Measurements from ENCODE around the gene KIAA1755. TPM values are rescaled to one million over a fixed set of nuclear protein-coding genes. Genes with fewer than 3 reads are reported as not detected.
"Not testable (repeated sequence)": the region's sequence is repeated elsewhere in the genome, so short reads cannot be mapped to it uniquely, and the experiment has no call there.

Gene KIAA1755
- total RNA-seq, 1 experiment from 2014 or later: 0.22 TPM

DNA sequence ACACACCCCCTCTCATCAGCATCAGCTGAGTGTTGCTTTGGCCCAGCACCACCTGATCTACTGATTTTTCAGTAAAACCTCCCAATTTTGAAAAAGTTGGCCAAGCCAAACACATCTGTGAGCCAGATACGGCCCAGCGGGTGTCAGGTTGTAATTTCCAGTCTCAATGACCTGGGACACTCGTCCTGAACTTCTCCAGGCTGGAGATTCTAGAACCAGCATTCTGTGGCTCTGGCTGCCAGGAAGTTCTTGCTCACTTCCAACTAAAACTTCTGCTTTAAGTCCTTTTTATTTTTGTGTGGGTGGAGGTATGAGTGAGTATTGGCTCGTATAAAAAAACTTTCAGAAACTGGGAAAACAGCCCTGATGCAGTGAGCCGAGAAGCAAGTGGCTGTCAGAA, 5.1 kb downstream of the KIAA1755 start:
- H4K20me1 ChIP-seq (ENCODE audit: insufficient read depth): no peaks in the 10 kb centered on the region
- H3K4me2 ChIP-seq: no peak overlapping the region
- TF ChIP-seq, protein P1, sequence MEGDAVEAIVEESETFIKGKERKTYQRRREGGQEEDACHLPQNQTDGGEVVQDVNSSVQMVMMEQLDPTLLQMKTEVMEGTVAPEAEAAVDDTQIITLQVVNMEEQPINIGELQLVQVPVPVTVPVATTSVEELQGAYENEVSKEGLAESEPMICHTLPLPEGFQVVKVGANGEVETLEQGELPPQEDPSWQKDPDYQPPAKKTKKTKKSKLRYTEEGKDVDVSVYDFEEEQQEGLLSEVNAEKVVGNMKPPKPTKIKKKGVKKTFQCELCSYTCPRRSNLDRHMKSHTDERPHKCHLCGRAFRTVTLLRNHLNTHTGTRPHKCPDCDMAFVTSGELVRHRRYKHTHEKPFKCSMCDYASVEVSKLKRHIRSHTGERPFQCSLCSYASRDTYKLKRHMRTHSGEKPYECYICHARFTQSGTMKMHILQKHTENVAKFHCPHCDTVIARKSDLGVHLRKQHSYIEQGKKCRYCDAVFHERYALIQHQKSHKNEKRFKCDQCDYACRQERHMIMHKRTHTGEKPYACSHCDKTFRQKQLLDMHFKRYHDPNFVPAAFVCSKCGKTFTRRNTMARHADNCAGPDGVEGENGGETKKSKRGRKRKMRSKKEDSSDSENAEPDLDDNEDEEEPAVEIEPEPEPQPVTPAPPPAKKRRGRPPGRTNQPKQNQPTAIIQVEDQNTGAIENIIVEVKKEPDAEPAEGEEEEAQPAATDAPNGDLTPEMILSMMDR (conservative IDR thresholded peaks at IDR 0.05): no peak
- TF ChIP-seq EZH2 (IDR thresholded peaks at IDR 0.05; ENCODE audit: low read depth): no peak
- H3K4me1 ChIP-seq (replicated peaks; ENCODE audit: insufficient read depth): no peaks in the 10 kb centered on the region
- H3K4me3 ChIP-seq: no peak overlapping the region
- no peaks in the 10 kb centered on the region for H3K9me2 ChIP-seq (ENCODE audit: insufficient read depth)
- H3K36me3 ChIP-seq (ENCODE audit: low read depth): no peaks in the 10 kb centered on the region
- CTCF ChIA-PET: no interaction called here
- intact Hi-C loops (cut with micrococcal nuclease; ENCODE audit: unreplicated experiment): no loop called here
- H3K27ac ChIP-seq: no peak overlapping the region
- H3K27me3 ChIP-seq (ENCODE audit: insufficient read depth, low read depth): no peaks in the 10 kb centered on the region
- H3F3A ChIP-seq (ENCODE audit: insufficient read depth, low read depth): no peaks in the 10 kb centered on the region; the same call in 1 of the 2 replicates
- H3K9me3 ChIP-seq (ENCODE audit: insufficient read depth, low read depth): no peaks in the 10 kb centered on the region
- H2AFZ ChIP-seq: no peak overlapping the region
- BruUV-seq (replicated peaks): no TSS peak
- DNase-seq: no peak
- POLR2A ChIA-PET (ENCODE audit: unreplicated experiment): no interaction called here
- no peaks in the 10 kb centered on the region for H3K79me2 ChIP-seq (ENCODE audit: low read depth)

DNA sequence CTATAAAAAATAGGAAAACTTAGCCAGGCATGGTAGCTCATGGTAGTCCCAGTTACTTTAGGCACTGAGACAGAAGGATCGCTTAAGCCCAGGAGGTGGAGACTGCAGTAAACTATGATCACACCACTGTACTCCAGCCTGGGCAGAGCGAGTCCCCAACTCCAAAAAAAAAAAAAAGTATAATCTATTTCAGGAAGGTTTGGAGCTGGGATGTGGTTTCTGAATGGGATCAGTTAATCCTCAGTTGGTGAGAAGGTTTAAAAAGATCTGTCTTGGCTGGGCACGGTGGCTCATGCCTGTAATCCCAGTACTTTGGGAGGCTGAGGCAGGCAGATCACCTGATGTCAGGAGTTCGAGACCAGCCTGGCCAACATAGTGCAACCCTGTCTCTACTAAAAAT, 5.9 kb downstream of the KIAA1755 start:
- H3F3A ChIP-seq (ENCODE audit: insufficient read depth, low read depth); H3K4me1 ChIP-seq (replicated peaks; ENCODE audit: insufficient read depth); H3K9me3 ChIP-seq (ENCODE audit: insufficient read depth, low read depth); H3K4me3 ChIP-seq; H3K27ac ChIP-seq; H2AFZ ChIP-seq; BruUV-seq (replicated peaks); DNase-seq; POLR2A ChIA-PET (ENCODE audit: unreplicated experiment); H3K9me2 ChIP-seq (ENCODE audit: insufficient read depth); CTCF ChIA-PET; H3K27me3 ChIP-seq (ENCODE audit: insufficient read depth, low read depth); H3K79me2 ChIP-seq (ENCODE audit: low read depth); H3K36me3 ChIP-seq (ENCODE audit: low read depth); H3K4me2 ChIP-seq; H4K20me1 ChIP-seq (ENCODE audit: insufficient read depth); intact Hi-C loops (cut with micrococcal nuclease; ENCODE audit: unreplicated experiment): not testable (repeated sequence)

DNA sequence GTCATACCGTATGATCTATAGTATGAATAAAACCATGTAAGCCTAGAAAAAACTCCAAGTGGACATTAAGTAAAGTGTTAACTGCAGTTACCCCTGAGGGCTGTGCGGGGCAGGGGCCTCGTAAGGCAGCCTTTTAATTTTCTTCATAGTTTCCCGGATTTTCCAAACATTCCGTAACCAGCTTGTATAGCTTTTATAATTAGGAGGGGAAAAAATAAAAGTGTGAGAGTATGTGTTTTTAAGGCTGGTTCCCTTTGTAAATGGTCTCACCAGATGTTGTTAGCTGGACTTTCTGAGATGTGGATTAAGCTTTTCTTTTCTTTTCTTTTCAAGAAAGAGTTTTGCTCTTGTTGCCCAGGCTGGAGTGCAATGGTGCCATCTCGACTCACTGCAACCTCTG, 7.0 kb downstream of the KIAA1755 start:
- Histone ChIP-seq H3F3A (ENCODE audit: insufficient read depth, low read depth) (no peaks in the 10 kb centered on the region), H4K20me1 (ENCODE audit: insufficient read depth) (no peaks in the 10 kb centered on the region), H3K9me3 (ENCODE audit: insufficient read depth, low read depth) (no peaks in the 10 kb centered on the region), H3K4me1 (replicated peaks; ENCODE audit: insufficient read depth) (no peaks in the 10 kb centered on the region), H3K9me2 (ENCODE audit: insufficient read depth) (no peaks in the 10 kb centered on the region), H3K27me3 (ENCODE audit: insufficient read depth, low read depth) (no peaks in the 10 kb centered on the region), H2AFZ (no peak overlapping the region), H3K27ac (no peak overlapping the region), H3K36me3 (ENCODE audit: low read depth) (no peaks in the 10 kb centered on the region), H3K4me2 (no peak overlapping the region), H3K4me3 (no peak overlapping the region), H3K79me2 (ENCODE audit: low read depth) (no peaks in the 10 kb centered on the region)
- ChIA-PET CTCF (no interaction called here), POLR2A (ENCODE audit: unreplicated experiment) (no interaction called here)
- TF ChIP-seq, protein P1 (conservative IDR thresholded peaks at IDR 0.05): no peak
- no peak for TF ChIP-seq EZH2 (IDR thresholded peaks at IDR 0.05; ENCODE audit: low read depth)
- peak in 1 of 2 experiments; percentile 15 for DNase-seq
- intact Hi-C loops (cut with micrococcal nuclease; ENCODE audit: unreplicated experiment): no loop called here
- no TSS peak for BruUV-seq (replicated peaks)

Measured in PC-9 (cell line).